ENCODE measurements around the gene MICAL2. TPM values are rescaled to one million over a fixed set of nuclear protein-coding genes. Genes with fewer than 3 reads are reported as not detected.

Gene MICAL2
- total RNA-seq, 2 experiments from 2014 or later, result not detected

DNA sequence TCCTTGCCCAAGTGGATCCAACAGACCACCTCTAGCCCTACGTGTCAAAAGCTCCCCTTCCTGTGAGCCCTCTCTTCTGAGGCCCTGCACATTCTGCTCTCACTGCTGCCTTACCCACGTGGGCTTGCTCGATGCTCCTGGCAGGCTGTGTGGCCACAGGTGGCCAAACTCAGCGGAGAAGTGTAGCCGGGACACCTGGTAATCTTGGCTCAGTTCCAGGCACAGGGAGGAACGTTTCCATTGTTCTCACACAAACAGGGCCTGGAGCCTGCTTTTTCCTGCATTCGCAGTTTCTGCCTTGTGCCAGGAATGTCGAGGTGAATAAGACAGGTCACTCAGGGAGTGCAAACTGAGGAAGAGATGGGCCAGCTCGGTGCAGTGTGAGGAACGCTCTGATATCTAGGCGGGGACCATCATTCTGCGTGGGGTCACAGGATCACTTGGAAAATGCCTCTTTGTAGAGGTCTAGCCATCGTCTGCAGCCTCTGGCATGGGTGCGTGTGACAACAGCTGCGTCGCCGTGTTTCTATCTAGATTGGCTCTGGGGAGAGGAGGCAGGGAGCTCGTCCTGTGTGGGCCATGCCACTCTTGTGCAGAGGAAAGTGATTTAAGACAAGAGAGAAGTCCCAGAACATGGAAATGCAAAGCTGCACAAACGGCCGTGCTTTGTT lies 139.3 kb downstream of the MICAL2 start:
- no peaks in the 10 kb centered on the region for H3K9me2 ChIP-seq (ENCODE audit: insufficient read depth, low read length)
- POLR2A ChIA-PET, result interaction anchor here (0.6 to 0.9 kb wide), 2 partner anchors 10 to 209 kb away, joined by 3 to 5 read pairs; no protein-coding TSS in a partner anchor
- H3K4me3 ChIP-seq (ENCODE audit: low read depth, low read length, poor library complexity, severe bottlenecking), result no peak overlapping the region
- H3K4me2 ChIP-seq (ENCODE audit: low read length), result no peak overlapping the region
- CTCF ChIA-PET (ENCODE audit: unreplicated experiment), result interaction anchor here (0.9 to 1.0 kb wide), 2 partner anchors 14 to 205 kb away, joined by 3 read pairs; no protein-coding TSS in a partner anchor
- intact Hi-C loops (cut with micrococcal nuclease; ENCODE audit: unreplicated experiment), result no loop called here
- H3K27ac ChIP-seq (ENCODE audit: low read depth, low read length, poor library complexity, severe bottlenecking), result no peak overlapping the region
- H3K36me3 ChIP-seq (ENCODE audit: insufficient read depth, low read length), result no peaks in the 10 kb centered on the region
- H3K9me3 ChIP-seq (ENCODE audit: low read length), result no peaks in the 10 kb centered on the region
- no peaks in the 10 kb centered on the region for H4K20me1 ChIP-seq (ENCODE audit: insufficient read depth, low read length)
- no TSS peak for BruUV-seq (replicated peaks)
- no peaks in the 10 kb centered on the region for H3K79me2 ChIP-seq (ENCODE audit: insufficient read depth, low read depth, low read length)
- DNase-seq (ENCODE audit: low spot score), result no peak
- H2AFZ ChIP-seq (ENCODE audit: low read length), result no peak overlapping the region
- TF ChIP-seq EZH2phosphoT487 (IDR thresholded peaks at IDR 0.05; ENCODE audit: borderline replicate concordance, low read depth, low read length), result no peak
- TF ChIP-seq, protein P1, sequence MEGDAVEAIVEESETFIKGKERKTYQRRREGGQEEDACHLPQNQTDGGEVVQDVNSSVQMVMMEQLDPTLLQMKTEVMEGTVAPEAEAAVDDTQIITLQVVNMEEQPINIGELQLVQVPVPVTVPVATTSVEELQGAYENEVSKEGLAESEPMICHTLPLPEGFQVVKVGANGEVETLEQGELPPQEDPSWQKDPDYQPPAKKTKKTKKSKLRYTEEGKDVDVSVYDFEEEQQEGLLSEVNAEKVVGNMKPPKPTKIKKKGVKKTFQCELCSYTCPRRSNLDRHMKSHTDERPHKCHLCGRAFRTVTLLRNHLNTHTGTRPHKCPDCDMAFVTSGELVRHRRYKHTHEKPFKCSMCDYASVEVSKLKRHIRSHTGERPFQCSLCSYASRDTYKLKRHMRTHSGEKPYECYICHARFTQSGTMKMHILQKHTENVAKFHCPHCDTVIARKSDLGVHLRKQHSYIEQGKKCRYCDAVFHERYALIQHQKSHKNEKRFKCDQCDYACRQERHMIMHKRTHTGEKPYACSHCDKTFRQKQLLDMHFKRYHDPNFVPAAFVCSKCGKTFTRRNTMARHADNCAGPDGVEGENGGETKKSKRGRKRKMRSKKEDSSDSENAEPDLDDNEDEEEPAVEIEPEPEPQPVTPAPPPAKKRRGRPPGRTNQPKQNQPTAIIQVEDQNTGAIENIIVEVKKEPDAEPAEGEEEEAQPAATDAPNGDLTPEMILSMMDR (conservative IDR thresholded peaks at IDR 0.05; ENCODE audit: low read length), result no peak
- no peaks in the 10 kb centered on the region for H3K4me1 ChIP-seq (ENCODE audit: insufficient read depth, low read length, poor library complexity, severe bottlenecking)

DNA sequence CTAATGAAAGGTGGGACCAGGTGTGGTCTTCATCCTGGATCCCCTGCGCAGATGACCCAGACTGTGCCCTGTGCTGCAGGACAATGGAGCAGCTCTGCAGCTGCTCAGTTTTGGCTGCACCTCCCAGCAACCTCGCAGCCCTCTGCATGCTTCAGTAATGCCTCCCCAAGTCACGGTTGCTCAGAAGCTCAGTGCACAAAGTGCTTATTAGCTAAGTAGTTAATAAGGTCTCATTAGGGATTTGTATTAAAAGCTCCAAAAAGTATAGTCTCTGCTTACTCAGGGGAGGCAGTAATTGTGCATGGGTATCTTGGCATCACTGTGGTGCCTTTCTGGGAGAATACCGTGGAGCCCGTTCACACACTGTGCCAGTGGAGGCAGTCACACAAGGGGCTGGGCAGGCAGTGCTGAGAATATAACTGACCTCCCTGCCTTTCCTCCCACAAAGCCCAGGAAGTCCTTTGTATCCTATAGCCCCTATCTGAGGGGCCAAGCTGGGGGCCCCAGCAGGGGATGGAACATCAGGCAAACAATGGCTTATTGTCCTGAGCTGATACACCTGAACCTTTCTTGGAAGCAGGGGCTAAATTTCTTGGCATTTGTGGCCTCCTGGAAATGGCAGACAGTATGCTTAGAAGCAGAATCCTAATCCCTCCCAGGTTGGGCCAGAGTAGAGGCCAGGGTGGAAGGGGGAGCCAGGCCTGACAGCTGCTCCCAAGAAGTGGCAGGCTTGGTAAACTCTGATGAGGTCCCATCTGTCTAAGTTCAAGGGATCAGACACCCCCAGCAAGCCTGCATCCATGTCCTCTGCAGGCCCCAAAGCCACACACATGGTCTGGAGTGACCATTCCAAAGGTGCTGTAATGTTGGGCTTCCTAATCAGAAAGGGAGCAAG lies 141.5 kb downstream of the MICAL2 start:
- ChIA-PET POLR2A (no interaction called here), CTCF (ENCODE audit: unreplicated experiment) (interaction anchor here (0.5 kb wide), 1 partner anchor 35 kb away, joined by 3 read pairs; no protein-coding TSS in a partner anchor)
- H3K79me2 ChIP-seq (ENCODE audit: insufficient read depth, low read depth, low read length), result no peaks in the 10 kb centered on the region
- intact Hi-C loops (cut with micrococcal nuclease; ENCODE audit: unreplicated experiment), result no loop called here
- no peaks in the 10 kb centered on the region for H3K9me3 ChIP-seq (ENCODE audit: low read length)
- TF ChIP-seq EZH2phosphoT487 (IDR thresholded peaks at IDR 0.05; ENCODE audit: borderline replicate concordance, low read depth, low read length), result no peak
- TF ChIP-seq, protein P1 (conservative IDR thresholded peaks at IDR 0.05; ENCODE audit: low read length), result no peak
- no TSS peak for BruUV-seq (replicated peaks)
- H4K20me1 ChIP-seq (ENCODE audit: insufficient read depth, low read length), result no peaks in the 10 kb centered on the region
- no peak overlapping the region for H3K4me2 ChIP-seq (ENCODE audit: low read length)
- no peaks in the 10 kb centered on the region for H3K36me3 ChIP-seq (ENCODE audit: insufficient read depth, low read length)
- no peaks in the 10 kb centered on the region for H3K4me1 ChIP-seq (ENCODE audit: insufficient read depth, low read length, poor library complexity, severe bottlenecking)
- no peak overlapping the region for H3K4me3 ChIP-seq (ENCODE audit: low read depth, low read length, poor library complexity, severe bottlenecking)
- H2AFZ ChIP-seq (ENCODE audit: low read length), result no peak overlapping the region
- H3K27ac ChIP-seq (ENCODE audit: low read depth, low read length, poor library complexity, severe bottlenecking), result no peak overlapping the region
- DNase-seq (ENCODE audit: low spot score), result no peak
- H3K9me2 ChIP-seq (ENCODE audit: insufficient read depth, low read length), result no peaks in the 10 kb centered on the region

Data from OCI-LY7 (cell line).